ENCODE results near the gene SLC36A3.

SLC36A3 gene

DNA sequence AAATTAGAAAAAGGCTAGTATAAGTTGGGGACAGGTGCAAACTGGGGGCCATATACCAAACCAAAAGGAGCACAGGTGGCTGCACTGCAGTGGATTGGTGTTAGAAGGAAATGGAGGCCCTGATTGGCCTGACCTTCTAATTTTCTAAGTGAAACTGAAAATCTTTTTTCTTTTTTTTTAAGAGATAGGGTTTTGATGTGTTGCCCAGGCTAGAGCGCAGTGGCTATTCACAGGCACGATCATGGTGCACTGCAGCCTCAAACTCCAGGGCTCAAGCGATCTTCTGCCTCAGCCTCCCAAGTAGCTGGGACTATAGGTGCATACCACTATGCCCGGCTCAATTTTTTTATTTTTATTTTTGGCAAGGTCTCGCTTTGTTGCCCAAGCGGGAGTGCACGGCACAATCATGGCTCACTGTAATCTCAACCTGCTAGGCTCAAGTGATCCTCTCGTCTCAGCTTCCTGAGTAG is 69.9 kb downstream of the SLC36A3 start:
- H3K36me3 ChIP-seq (ENCODE audit: control insufficient read depth in 5 of 5, insufficient read depth in 5 of 5, low read length in 5 of 5): no peaks in the 10 kb centered on the region
- no peaks in the 10 kb centered on the region for H3K27me3 ChIP-seq (ENCODE audit: control insufficient read depth in 5 of 5, insufficient read depth in 4 of 5, low read length in 5 of 5)
- H3K9me3 ChIP-seq (ENCODE audit: control insufficient read depth in 5 of 5, low read length in 5 of 5): no peaks in the 10 kb centered on the region
- H3K4me1 ChIP-seq (ENCODE audit: control insufficient read depth in 5 of 5, insufficient read depth in 5 of 5, low read length in 5 of 5): peaks cover 7 to 32% (median 22%) of the 10 kb centered on the region in 5 donors
- H3K27ac ChIP-seq (ENCODE audit: low read depth, low read length): no peak overlapping the region
- H3K9ac ChIP-seq (ENCODE audit: low read length in 5 of 5): no peak overlapping the region
- no peak overlapping the region for H3K4me3 ChIP-seq (ENCODE audit: low read depth in 1 of 5, low read length in 5 of 5)

DNA sequence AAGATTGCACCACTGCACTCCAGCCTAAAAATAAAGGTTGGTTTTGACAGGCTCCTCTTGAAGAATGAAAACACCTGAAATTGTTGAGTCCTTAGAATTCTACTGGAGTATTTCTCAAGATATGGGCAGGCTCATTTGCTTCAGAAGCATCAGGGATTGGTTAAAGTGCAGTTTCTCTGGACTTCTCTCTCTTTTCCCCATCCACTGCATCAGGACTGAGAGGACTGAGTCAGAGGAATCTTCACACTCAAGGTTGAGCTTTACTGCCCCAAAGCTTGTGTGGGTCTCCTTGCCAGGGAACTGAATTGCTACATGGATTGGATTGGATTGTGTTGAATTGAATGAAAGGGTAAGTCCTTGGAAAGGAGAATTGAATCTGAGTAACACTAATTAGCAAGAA is 72.2 kb downstream of the SLC36A3 start:
- Histone ChIP-seq H3K4me3 (ENCODE audit: low read depth in 1 of 5, low read length in 5 of 5) (no peak overlapping the region), H3K36me3 (ENCODE audit: control insufficient read depth in 5 of 5, insufficient read depth in 5 of 5, low read length in 5 of 5) (no peaks in the 10 kb centered on the region), H3K27me3 (ENCODE audit: control insufficient read depth in 5 of 5, insufficient read depth in 4 of 5, low read length in 5 of 5) (peaks cover 0 to 3% (median 0%) of the 10 kb centered on the region in 5 donors), H3K4me1 (ENCODE audit: control insufficient read depth in 5 of 5, insufficient read depth in 5 of 5, low read length in 5 of 5) (peaks cover 12 to 26% (median 19%) of the 10 kb centered on the region in 5 donors), H3K27ac (ENCODE audit: low read depth, low read length) (no peak overlapping the region), H3K9ac (ENCODE audit: low read length in 5 of 5) (no peak overlapping the region), H3K9me3 (ENCODE audit: control insufficient read depth in 5 of 5, low read length in 5 of 5) (no peaks in the 10 kb centered on the region)

GRCh38 chr5:151230048-151230680 is 73.4 kb downstream of the SLC36A3 start:
- H3K27me3 ChIP-seq (ENCODE audit: control insufficient read depth in 5 of 5, insufficient read depth in 4 of 5, low read length in 5 of 5): peaks cover 0 to 3% (median 0%) of the 10 kb centered on the region in 5 donors
- H3K27ac ChIP-seq (ENCODE audit: low read depth, low read length): peak overlapping the region; percentile 29

GRCh38 chr5:151228986-151229385 is 74.6 kb downstream of the SLC36A3 start:
- H3K27me3 ChIP-seq (ENCODE audit: control insufficient read depth in 5 of 5, insufficient read depth in 4 of 5, low read length in 5 of 5): peaks cover 0 to 3% (median 0%) of the 10 kb centered on the region in 5 donors
- H3K9me3 ChIP-seq (ENCODE audit: control insufficient read depth in 5 of 5, low read length in 5 of 5): no peaks in the 10 kb centered on the region
- H3K4me3 ChIP-seq (ENCODE audit: low read depth in 1 of 5, low read length in 5 of 5): no peak overlapping the region
- no peak overlapping the region for H3K27ac ChIP-seq (ENCODE audit: low read depth, low read length)
- no peak overlapping the region for H3K9ac ChIP-seq (ENCODE audit: low read length in 5 of 5)
- peaks cover 7 to 16% (median 10%) of the 10 kb centered on the region in 5 donors for H3K4me1 ChIP-seq (ENCODE audit: control insufficient read depth in 5 of 5, insufficient read depth in 5 of 5, low read length in 5 of 5)
- H3K36me3 ChIP-seq (ENCODE audit: control insufficient read depth in 5 of 5, insufficient read depth in 5 of 5, low read length in 5 of 5): no peaks in the 10 kb centered on the region

More at GRCh38 chr5:151230048-151230680, 73.4 kb downstream of the SLC36A3 start:
- no peaks in the 10 kb centered on the region for H3K36me3 ChIP-seq (ENCODE audit: control insufficient read depth in 5 of 5, insufficient read depth in 5 of 5, low read length in 5 of 5)
- H3K4me1 ChIP-seq (ENCODE audit: control insufficient read depth in 5 of 5, insufficient read depth in 5 of 5, low read length in 5 of 5): peaks cover 12 to 24% (median 15%) of the 10 kb centered on the region in 5 donors
- no peak overlapping the region for H3K4me3 ChIP-seq (ENCODE audit: low read depth in 1 of 5, low read length in 5 of 5)
- H3K9me3 ChIP-seq (ENCODE audit: control insufficient read depth in 5 of 5, low read length in 5 of 5): no peaks in the 10 kb centered on the region
- peak overlapping the region in 1 of 5 donors; percentile 7 for H3K9ac ChIP-seq (ENCODE audit: low read length in 5 of 5)

GRCh38 chr5:151227918-151228447 is 75.6 kb downstream of the SLC36A3 start:
- Histone ChIP-seq H3K27ac (ENCODE audit: low read depth, low read length) (peak overlapping the region; percentile 13), H3K9ac (ENCODE audit: low read length in 5 of 5) (peak overlapping the region in 1 of 5 donors; percentile 88), H3K27me3 (ENCODE audit: control insufficient read depth in 5 of 5, insufficient read depth in 4 of 5, low read length in 5 of 5) (peaks cover 0 to 3% (median 0%) of the 10 kb centered on the region in 5 donors)

More at GRCh38 chr5:151227918-151228447, 75.6 kb downstream of the SLC36A3 start:
- no peaks in the 10 kb centered on the region for H3K9me3 ChIP-seq (ENCODE audit: control insufficient read depth in 5 of 5, low read length in 5 of 5)
- no peak overlapping the region for H3K4me3 ChIP-seq (ENCODE audit: low read depth in 1 of 5, low read length in 5 of 5)
- H3K4me1 ChIP-seq (ENCODE audit: control insufficient read depth in 5 of 5, insufficient read depth in 5 of 5, low read length in 5 of 5): peaks cover 7 to 22% (median 16%) of the 10 kb centered on the region in 5 donors
- H3K36me3 ChIP-seq (ENCODE audit: control insufficient read depth in 5 of 5, insufficient read depth in 5 of 5, low read length in 5 of 5): no peaks in the 10 kb centered on the region
